NCI-H1092 treated with DMSO at 0.1 percent for 48 hours (cell line): ENCODE results near the gene ADO.

Experiments used
- DNase-seq: peaks from one replicate; lab custom pipeline; 2025; lab: John Stamatoyannopoulos, UW

The ADO gene

GRCh38 chr10:62818426-62819011 lies 14.0 kb downstream of the ADO start:
- no peak for DNase-seq

GRCh38 chr10:62819141-62819920 lies 14.8 kb downstream of the ADO start:
- no peak for DNase-seq

GRCh38 chr10:62820586-62820985 lies 16.1 kb downstream of the ADO start:
- no peak for DNase-seq

GRCh38 chr10:62826273-62826672 lies 21.8 kb downstream of the ADO start:
- no peak for DNase-seq

GRCh38 chr10:62829622-62830021 lies 25.1 kb downstream of the ADO start:
- DNase-seq: no peak

- no peak for DNase-seq
These were observed 26.2 kb downstream of the ADO start for GRCh38 chr10:62830679-62831078.

GRCh38 chr10:62831346-62831745 lies 26.8 kb downstream of the ADO start:
- no peak for DNase-seq

GRCh38 chr10:62839590-62839989 lies 35.1 kb downstream of the ADO start:
- no peak for DNase-seq

- DNase-seq: no peak
These were observed 38.5 kb downstream of the ADO start for GRCh38 chr10:62842983-62843382.

GRCh38 chr10:62843600-62843999 lies 39.1 kb downstream of the ADO start:
- DNase-seq: no peak

GRCh38 chr10:62844280-62845011 lies 39.9 kb downstream of the ADO start:
- DNase-seq: no peak

- DNase-seq: no peak
These were observed 42.9 kb downstream of the ADO start for GRCh38 chr10:62847433-62847832.

- no peak for DNase-seq
These were observed 46.1 kb downstream of the ADO start for GRCh38 chr10:62850646-62851045.

- DNase-seq: no peak
These were observed 46.9 kb downstream of the ADO start for GRCh38 chr10:62851442-62851841.

GRCh38 chr10:62852961-62853702 lies 48.6 kb downstream of the ADO start:
- no peak for DNase-seq

GRCh38 chr10:62853710-62854109 lies 49.2 kb downstream of the ADO start:
- DNase-seq: no peak

- DNase-seq: no peak
These were observed 51.5 kb downstream of the ADO start for GRCh38 chr10:62856021-62856420.
